Esophagus squamous epithelium (tissue), 5 donors: Measurements from ENCODE around the gene GATB. TPM values are rescaled to one million over a fixed set of nuclear protein-coding genes. Genes with fewer than 3 reads are reported as not detected.
A peak's percentile ranks its signal among the peaks of the same experiment; 100 is the strongest.

ENCODE experiments used
- DNase-seq: peaks from one replicate; lab custom pipeline; 2025; lab: John Stamatoyannopoulos, UW
- H3K27ac ChIP-seq, 4 donors: fragments of 200-600 bp; sonication (generic); one replicate each; pipeline ENCODE4 v1.5.1; 2016 to 2019; ENCODE audit warnings: mild to moderate bottlenecking in 1 of 4
- H3K27me3 ChIP-seq, 4 donors: fragments of 200-600 bp; sonication (generic); 1 replicate in 3 of 4; 2 replicates in 1 of 4; pipeline versions ENCODE4 v1.5.1 to v1.6.0; 2017 to 2021; ENCODE audit warnings: antibody characterized with exemption in 1 of 4
- H3K36me3 ChIP-seq, 3 donors: fragments of 200-600 bp; sonication (generic); one replicate each; pipeline ENCODE4 v1.5.1; 2016 to 2019
- H3K4me1 ChIP-seq, 3 donors: fragments of 200-600 bp; sonication (generic); one replicate each; pipeline ENCODE4 v1.5.1; 2017 to 2019
- H3K4me3 ChIP-seq, 4 donors: fragments of 200-600 bp; sonication (generic); 1 replicate in 3 of 4; 2 replicates in 1 of 4; pipeline ENCODE4 v1.5.1; 2016 to 2019; ENCODE audit warnings: mild to moderate bottlenecking in 2 of 4, moderate library complexity in 1 of 4
- H3K9me3 ChIP-seq, 3 donors: fragments of 200-600 bp; sonication (generic); one replicate each; pipeline ENCODE4 v1.5.1; 2016 to 2019
- CTCF ChIP-seq, 6 experiments: fragments of 450-650 bp in 4 of 6; fragments of 200-600 bp in 2 of 6; sonication (generic) in 2 of 6; IDR thresholded peaks; one replicate each; pipeline ENCODE4 v1.5.1; 2016 to 2019; ENCODE audit warnings: antibody characterized with exemption in 6 of 6, mild to moderate bottlenecking in 4 of 6, moderate library complexity in 4 of 6
- POLR2A ChIP-seq, 4 donors: fragments of 450-650 bp; IDR thresholded peaks; one replicate each; pipeline ENCODE4 v1.6.1; 2017; ENCODE audit warnings: antibody characterized with exemption in 4 of 4, mild to moderate bottlenecking in 4 of 4, moderate library complexity in 3 of 4
- WGBS, 2 donors: methylation state at CpG; one replicate each; pipeline ENCODE4 v1.1.5; 2018; 5-methylcytosine and 5-hydroxymethylcytosine counted together
- intact Hi-C: fragments of 100-400 bp; cut with DNase I; formaldehyde crosslinking; loops from one replicate; pipeline ENCODE4 v1.15.0; 2022
- total RNA-seq, 4 donors: library from RNA; depleted of rRNA; stranded (reverse); fragments of >200 nt; gene quantifications; one replicate each; pipeline ENCODE4 v1.1.0, GENCODE V29; 2016
- donor health status: DM: yes; HTN: yes; CAD: no.

Gene GATB
- 10 to 100 TPM; 13.4 to 29.8 (median 24.2) TPM for total RNA-seq

- WGBS, 2 donors = 6 to 12% methylated on average over 17 to 22 of the region's 35 CpGs
- intact Hi-C loops = no loop called here
These were observed at the start of gene GATB for GRCh38 chr4:151760712-151761661. GATB (minus strand) TSS chr4:151761007; CDS start chr4:151760982, 25 bp downstream.

GRCh38 chr4:151810476-151810875 lies 49.7 kb upstream of the GATB start:
- no peaks in the 10 kb centered on the region for H3K9me3 ChIP-seq
- no peak for TF ChIP-seq POLR2A (IDR thresholded peaks at IDR 0.05)
- intact Hi-C loops = no loop called here
- no peaks in the 10 kb centered on the region for H3K36me3 ChIP-seq
- no peak overlapping the region for H3K4me3 ChIP-seq
- H3K4me1 ChIP-seq = no peaks in the 10 kb centered on the region
- DNase-seq = no peak
- no peak overlapping the region for H3K27ac ChIP-seq
- 62 to 79% methylated on average over 4 of the region's 4 CpGs for WGBS, 2 donors
- no peaks in the 10 kb centered on the region for H3K27me3 ChIP-seq

More at GRCh38 chr4:151760712-151761661, at the start of gene GATB:
- peaks cover 0 to 13% (median 0%) of the 10 kb centered on the region in 4 donors for H3K27me3 ChIP-seq
- TF ChIP-seq POLR2A (IDR thresholded peaks at IDR 0.05) (peak in 1 of 4 donors; percentile 39), CTCF (IDR thresholded peaks at IDR 0.05) (peak; percentile 27 to 47 (median 37))
- H3K27ac ChIP-seq = peak within 1 kb of the TSS; percentile 64 to 88 (median 78)
- peak within 1 kb of the TSS; percentile 67 to 97 (median 85) for H3K4me3 ChIP-seq
- H3K36me3 ChIP-seq = peaks cover 0 to 22% (median 0%) of the 10 kb centered on the region in 3 donors
- peak; percentile 74 for DNase-seq
- H3K4me1 ChIP-seq = peaks cover 0 to 18% (median 5%) of the 10 kb centered on the region in 3 donors
- no peaks in the 10 kb centered on the region for H3K9me3 ChIP-seq

GRCh38 chr4:151809716-151810115 lies 48.9 kb upstream of the GATB start:
- Histone ChIP-seq H3K27me3 (no peaks in the 10 kb centered on the region), H3K4me3 (no peak overlapping the region), H3K27ac (no peak overlapping the region), H3K4me1 (no peaks in the 10 kb centered on the region), H3K9me3 (no peaks in the 10 kb centered on the region), H3K36me3 (no peaks in the 10 kb centered on the region)
- TF ChIP-seq POLR2A (IDR thresholded peaks at IDR 0.05) = no peak
- TF ChIP-seq CTCF (IDR thresholded peaks at IDR 0.05) = no peak
- DNase-seq = no peak
- 87 to 93% methylated on average over 6 of the region's 6 CpGs for WGBS, 2 donors
- intact Hi-C loops = no loop called here

- no peak for TF ChIP-seq POLR2A (IDR thresholded peaks at IDR 0.05)
- H3K4me3 ChIP-seq = no peak overlapping the region
- H3K27ac ChIP-seq = no peak overlapping the region
- no peaks in the 10 kb centered on the region for H3K9me3 ChIP-seq
- 93 to 95% methylated on average over 4 of the region's 4 CpGs for WGBS, 2 donors
- no peaks in the 10 kb centered on the region for H3K36me3 ChIP-seq
- DNase-seq = no peak
- intact Hi-C loops = no loop called here
- no peaks in the 10 kb centered on the region for H3K4me1 ChIP-seq
- no peaks in the 10 kb centered on the region for H3K27me3 ChIP-seq
These were observed 47.7 kb upstream of the GATB start for GRCh38 chr4:151808542-151808941.

- H3K27me3 ChIP-seq = no peaks in the 10 kb centered on the region
- no peaks in the 10 kb centered on the region for H3K4me1 ChIP-seq
- DNase-seq = no peak
- no peaks in the 10 kb centered on the region for H3K36me3 ChIP-seq
- intact Hi-C loops = no loop called here
- H3K4me3 ChIP-seq = no peak overlapping the region
- 65 to 84% methylated on average over 7 of the region's 9 CpGs for WGBS, 2 donors
- no peaks in the 10 kb centered on the region for H3K9me3 ChIP-seq
- no peak for TF ChIP-seq CTCF (IDR thresholded peaks at IDR 0.05)
- no peak for TF ChIP-seq POLR2A (IDR thresholded peaks at IDR 0.05)
- no peak overlapping the region for H3K27ac ChIP-seq
These were observed 47.3 kb upstream of the GATB start for GRCh38 chr4:151808120-151808529.

GRCh38 chr4:151807220-151807619 lies 46.4 kb upstream of the GATB start:
- intact Hi-C loops = no loop called here
- Histone ChIP-seq H3K4me1 (no peaks in the 10 kb centered on the region), H3K27ac (peak overlapping the region in 2 of 4 donors; percentile 50 to 55), H3K36me3 (no peaks in the 10 kb centered on the region), H3K27me3 (no peaks in the 10 kb centered on the region), H3K9me3 (no peaks in the 10 kb centered on the region), H3K4me3 (no peak overlapping the region)
- TF ChIP-seq POLR2A (IDR thresholded peaks at IDR 0.05) = no peak
- TF ChIP-seq CTCF (IDR thresholded peaks at IDR 0.05) = no peak
- 58 to 60% methylated on average over 7 of the region's 7 CpGs for WGBS, 2 donors
- DNase-seq = no peak
